Mucosa of descending colon (tissue), 3 donors: ENCODE measurements around the gene STAC3. TPM values are rescaled to one million over a fixed set of nuclear protein-coding genes. Genes with fewer than 3 reads are reported as not detected.

Experiments
- ATAC-seq: fragments of 200-7000 bp; cut with Tn5 transposase; one replicate; pipeline ENCODE4 v1.9.1; 2020; ENCODE audit warnings: mild to moderate bottlenecking, moderate library complexity
- DNase-seq, 3 donors: peaks; one replicate each; pipeline ENCODE4 v3.0.0-alpha.2; 2020
- H3K36me3 ChIP-seq: fragments of 200-600 bp; one replicate; pipeline ENCODE4 v1.8.0; 2021; ENCODE audit warnings: low read depth, mild to moderate bottlenecking
- H3K4me1 ChIP-seq: fragments of 200-600 bp; one replicate; pipeline ENCODE4 v1.8.0; 2021; ENCODE audit warnings: low read depth, mild to moderate bottlenecking
- H3K4me3 ChIP-seq: fragments of 200-600 bp; one replicate; pipeline ENCODE4 v1.8.0; 2021; ENCODE audit warnings: mild to moderate bottlenecking
- H3K9me3 ChIP-seq: fragments of 200-600 bp; one replicate; pipeline ENCODE4 v1.8.0; 2021; ENCODE audit warnings: mild to moderate bottlenecking
- CTCF ChIP-seq: fragments of 200-600 bp; IDR thresholded peaks from one replicate; pipeline ENCODE4 v1.8.0; 2022; ENCODE audit warnings: antibody characterized with exemption, mild to moderate bottlenecking
- intact Hi-C, 2 donors: fragments of 100-400 bp; cut with DNase I in 1 of 2; cut with micrococcal nuclease in 1 of 2; formaldehyde crosslinking; loops; one replicate each; pipeline versions ENCODE4 v1.11.0 to v1.11.1; 2022; cut with DNase I, micrococcal nuclease
- total RNA-seq, 3 donors: library from RNA; stranded (reverse); fragmentation: NEBNext Ultra II Directional in 2 of 3; extraction: Animal tissue kit (Norgen Biotek cat#: 25700) in 2 of 3; gene quantifications; one replicate each; pipeline versions ENCODE4 v1.2.1 to v1.2.4, GENCODE V29; 2021 to 2023
- donor health status: DM: no; HTN: no; CAD: no; lungs with moderate emphysema.
- donor health status: DM: no; HTN: no; CAD: no.
- donor health status: DM: no; HTN: yes; CAD: no.

The STAC3 gene
- total RNA-seq, 3 donors from 2014 or later, result 2.4 to 4.3 (median 3.3) TPM

GRCh38 chr12:57216921-57217879 is 33.8 kb downstream of the STAC3 start:
- DNase-seq, result no peak
- intact Hi-C loops, result no loop called here
- no peak for ATAC-seq
- no peaks in the 10 kb centered on the region for H3K36me3 ChIP-seq
- no peak for TF ChIP-seq CTCF
- H3K4me3 ChIP-seq, result no peak overlapping the region
- H3K4me1 ChIP-seq, result peaks cover 19% of the 10 kb centered on the region
- H3K9me3 ChIP-seq, result no peaks in the 10 kb centered on the region

- ATAC-seq, result peak; percentile 14
- H3K9me3 ChIP-seq, result no peaks in the 10 kb centered on the region
- peaks cover 19% of the 10 kb centered on the region for H3K4me1 ChIP-seq
- no peak within 1 kb of the TSS for H3K4me3 ChIP-seq
- intact Hi-C loops, result no loop called here
- TF ChIP-seq CTCF, result no peak
- H3K36me3 ChIP-seq, result no peaks in the 10 kb centered on the region
- DNase-seq, result peak in 2 of 3 donors; percentile 48 to 67
Measured at GRCh38 chr12:57216014-57216911, 34.7 kb downstream of the STAC3 start, which contains the start of gene NXPH4. Gene NXPH4, plus strand, starts transcription at chr12:57216794. Its CDS starts 176 bp downstream, at chr12:57216970.

- peaks cover 19% of the 10 kb centered on the region for H3K4me1 ChIP-seq
- no peak for DNase-seq
- H3K4me3 ChIP-seq, result no peak overlapping the region
- intact Hi-C loops, result no loop called here
- H3K9me3 ChIP-seq, result no peaks in the 10 kb centered on the region
- ATAC-seq, result peak; percentile 10
- TF ChIP-seq CTCF, result no peak
- no peaks in the 10 kb centered on the region for H3K36me3 ChIP-seq
Measured at GRCh38 chr12:57215668-57216013, 35.3 kb downstream of the STAC3 start.

GRCh38 chr12:57215065-57215464 is 35.9 kb downstream of the STAC3 start:
- no peak for ATAC-seq
- intact Hi-C loops, result no loop called here

More at GRCh38 chr12:57215065-57215464, 35.9 kb downstream of the STAC3 start:
- Histone ChIP-seq H3K36me3 (no peaks in the 10 kb centered on the region), H3K4me1 (peaks cover 19% of the 10 kb centered on the region), H3K9me3 (no peaks in the 10 kb centered on the region), H3K4me3 (no peak overlapping the region)
- no peak for TF ChIP-seq CTCF
- DNase-seq, result no peak
